SU-DHL-6 (cell line): ENCODE measurements around the gene HCAR2.

Experiments
- CTCF ChIP-seq: fragments of 200-600 bp; sonication (generic); IDR thresholded peaks from one replicate; pipeline ENCODE4 v1.5.1; 2017; ENCODE audit warnings: antibody characterized with exemption, mild to moderate bottlenecking, low read length, moderate library complexity; ENCODE audit not compliant: insufficient read depth, poor library complexity, severe bottlenecking
- EZH2phosphoT487 ChIP-seq: fragments of 200-600 bp; sonication (generic), shearing (Covaris generic); conservative IDR thresholded peaks from 2 replicates; pipeline ENCODE4 v1.6.1; 2018; ENCODE audit warnings: mild to moderate bottlenecking, antibody characterized with exemption, low read length, moderate library complexity, mixed read lengths

DNA sequence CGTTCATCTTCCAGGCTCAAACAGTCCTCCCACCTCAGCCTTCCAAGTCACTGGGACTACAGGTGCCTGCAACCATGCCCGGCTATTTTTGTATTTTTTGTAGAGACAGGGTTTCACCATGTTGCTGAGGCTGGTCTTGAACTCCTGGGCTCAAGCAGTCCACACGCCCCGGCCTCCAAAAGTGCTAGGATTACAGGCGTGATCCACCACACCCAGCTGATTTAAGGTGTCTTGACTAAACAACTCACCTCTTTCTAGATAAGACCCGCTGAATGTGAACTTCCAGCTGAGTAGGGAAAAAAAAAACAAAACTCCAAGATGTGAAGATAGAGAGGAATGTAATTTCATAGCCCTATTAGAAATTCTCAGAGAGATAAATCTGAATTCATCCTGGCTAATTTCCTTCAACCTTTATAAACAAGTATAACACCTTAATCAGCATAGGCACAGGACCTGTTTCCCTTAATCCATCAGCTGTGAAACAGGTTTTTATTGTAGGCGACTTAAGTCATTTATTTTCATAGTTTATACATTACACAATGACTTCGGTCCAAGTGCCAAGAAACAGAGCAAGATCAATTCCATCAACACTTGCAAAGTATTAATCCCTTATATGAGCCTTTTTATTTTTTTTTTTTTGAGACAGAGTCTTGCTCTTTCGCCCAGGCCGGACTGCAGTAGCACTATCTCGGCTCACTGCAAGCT, 51.5 kb downstream of the HCAR2 start:
- TF ChIP-seq CTCF (no peak), EZH2phosphoT487 (no peak)
